GM10248 (cell line): ENCODE results near the gene CDH2.

Source experiments
- CTCF ChIA-PET: fragments of 300-600 bp; sonication (Branson Sonifier 250); formaldehyde crosslinking; extraction: SDS; loops from one replicate; lab custom pipeline; 2021; ENCODE audit warnings: antibody characterized with exemption; lab: Yijun Ruan, JAX
- POLR2A ChIA-PET: fragments of 350-650 bp; sonication (Branson Sonifier 250); formaldehyde crosslinking; extraction: SDS; loops from one replicate; lab custom pipeline; 2020; ENCODE audit warnings: antibody characterized with exemption; lab: Yijun Ruan, JAX
- DNase-seq: peaks from one replicate; pipeline ENCODE4 v3.0.0; 2012; ENCODE audit errors: extremely low spot score
- TF ChIP-seq, protein P1 (sequence below): IDR thresholded peaks from 2 replicates; pipeline ENCODE4 v1.5.1; 2012; ENCODE audit warnings: mild to moderate bottlenecking, low read depth; ENCODE audit errors: extremely low read depth, missing control alignments, control extremely low read depth

CDH2 gene

DNA sequence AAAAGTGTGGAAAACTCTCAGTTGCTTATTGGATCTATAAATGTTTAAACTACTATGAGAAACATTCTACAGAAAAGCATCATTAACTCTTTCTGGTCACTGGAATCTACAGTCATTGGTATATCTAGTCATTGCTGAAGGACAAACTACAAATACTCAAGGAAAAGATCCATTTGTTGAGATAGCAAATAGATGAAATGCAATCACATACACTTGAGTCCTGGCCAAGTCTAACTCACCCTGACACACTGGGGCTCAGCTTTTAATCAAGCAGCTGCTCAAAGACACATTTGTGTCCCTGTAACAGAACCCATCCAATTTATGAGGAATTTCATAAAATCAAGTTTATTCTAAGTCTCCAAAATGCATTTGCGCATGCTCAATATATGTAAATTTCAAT is 68.7 kb downstream of the CDH2 start:
- TF ChIP-seq, protein P1, sequence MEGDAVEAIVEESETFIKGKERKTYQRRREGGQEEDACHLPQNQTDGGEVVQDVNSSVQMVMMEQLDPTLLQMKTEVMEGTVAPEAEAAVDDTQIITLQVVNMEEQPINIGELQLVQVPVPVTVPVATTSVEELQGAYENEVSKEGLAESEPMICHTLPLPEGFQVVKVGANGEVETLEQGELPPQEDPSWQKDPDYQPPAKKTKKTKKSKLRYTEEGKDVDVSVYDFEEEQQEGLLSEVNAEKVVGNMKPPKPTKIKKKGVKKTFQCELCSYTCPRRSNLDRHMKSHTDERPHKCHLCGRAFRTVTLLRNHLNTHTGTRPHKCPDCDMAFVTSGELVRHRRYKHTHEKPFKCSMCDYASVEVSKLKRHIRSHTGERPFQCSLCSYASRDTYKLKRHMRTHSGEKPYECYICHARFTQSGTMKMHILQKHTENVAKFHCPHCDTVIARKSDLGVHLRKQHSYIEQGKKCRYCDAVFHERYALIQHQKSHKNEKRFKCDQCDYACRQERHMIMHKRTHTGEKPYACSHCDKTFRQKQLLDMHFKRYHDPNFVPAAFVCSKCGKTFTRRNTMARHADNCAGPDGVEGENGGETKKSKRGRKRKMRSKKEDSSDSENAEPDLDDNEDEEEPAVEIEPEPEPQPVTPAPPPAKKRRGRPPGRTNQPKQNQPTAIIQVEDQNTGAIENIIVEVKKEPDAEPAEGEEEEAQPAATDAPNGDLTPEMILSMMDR, result no peak
- ChIA-PET CTCF (no interaction called here), POLR2A (no interaction called here)

DNA sequence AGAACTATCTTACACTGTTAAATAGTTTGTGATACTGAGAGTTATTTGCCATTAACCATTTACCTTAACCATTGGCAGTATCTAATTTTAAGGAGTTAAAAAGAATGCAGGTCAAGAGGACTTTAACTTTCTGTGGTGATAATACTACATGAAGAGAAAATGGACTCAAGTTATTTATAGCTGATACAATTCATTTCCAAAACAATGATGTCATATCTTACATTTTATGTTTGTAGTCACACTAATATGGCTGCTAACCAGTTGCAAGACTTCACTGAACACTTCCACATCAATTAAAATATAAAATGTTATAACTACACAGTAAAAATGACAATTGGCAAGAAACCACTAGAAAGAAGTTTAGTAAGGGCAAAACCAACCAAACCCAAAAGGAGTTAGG is 77.7 kb downstream of the CDH2 start:
- DNase-seq, result no peak
- POLR2A ChIA-PET, result no interaction called here
- TF ChIP-seq, protein P1, result no peak
- CTCF ChIA-PET, result no interaction called here

More for the DNA sequence above, 68.7 kb downstream of the CDH2 start:
- no peak for DNase-seq

DNA sequence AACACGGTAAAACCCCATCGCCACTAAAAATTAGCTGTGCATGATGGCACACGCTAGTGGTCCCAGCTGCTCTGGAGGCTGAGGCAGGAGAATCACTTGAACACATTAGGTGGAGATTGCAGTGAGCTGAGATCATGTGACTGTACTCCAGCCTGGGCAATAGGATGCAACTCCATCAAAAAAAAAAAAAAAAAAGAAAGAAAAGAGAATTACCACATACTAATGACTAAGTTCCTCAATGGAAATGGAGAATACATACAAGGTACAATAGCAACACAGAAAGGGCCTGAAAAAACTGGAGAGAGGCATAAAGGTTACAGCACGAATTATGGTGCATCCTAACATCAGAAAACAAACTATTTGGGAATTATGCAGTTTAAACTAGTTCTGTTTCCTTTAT is 81.3 kb downstream of the CDH2 start:
- TF ChIP-seq, protein P1, result no peak
- ChIA-PET POLR2A (no interaction called here), CTCF (no interaction called here)
- DNase-seq, result no peak

DNA sequence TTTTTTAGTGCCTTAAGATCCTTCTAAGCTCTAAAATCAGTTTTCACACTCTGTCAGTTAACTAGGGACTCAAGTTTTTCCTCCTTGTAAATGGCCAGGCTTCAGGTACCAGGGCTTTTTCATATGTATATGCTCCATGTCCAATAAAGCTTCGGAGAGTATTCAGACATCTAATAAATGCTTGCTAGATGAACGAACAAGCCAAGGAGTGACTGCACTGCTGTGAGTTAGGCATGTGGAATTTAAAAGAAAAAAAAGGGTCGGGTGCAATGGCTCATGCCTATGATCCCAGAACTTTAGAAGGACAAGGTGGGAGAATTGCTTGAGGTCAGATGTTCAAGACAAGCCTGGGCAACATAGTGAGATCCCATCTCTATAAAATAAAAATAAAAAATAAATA is 81.9 kb downstream of the CDH2 start:
- DNase-seq, result no peak
- POLR2A ChIA-PET, result no interaction called here
- CTCF ChIA-PET, result no interaction called here
- TF ChIP-seq, protein P1, result no peak

DNA sequence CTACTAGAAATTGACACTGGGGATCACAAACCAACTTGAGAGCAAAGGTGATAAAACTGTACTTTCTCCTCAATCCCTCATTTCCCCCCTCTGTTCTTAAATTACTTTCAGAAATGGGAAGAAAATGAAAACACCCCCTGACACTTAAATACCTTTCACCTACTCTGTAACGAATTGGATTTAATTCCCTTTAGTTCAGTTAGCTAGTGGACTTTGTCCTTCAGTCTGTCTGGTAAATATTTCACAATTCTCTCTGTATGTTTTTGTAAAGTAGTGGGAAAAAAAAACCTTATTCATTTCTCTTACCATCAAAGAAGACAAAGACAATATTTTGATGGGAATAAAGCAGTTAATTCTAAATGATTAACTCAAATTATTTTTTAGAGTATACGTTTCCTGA is 85.7 kb downstream of the CDH2 start:
- POLR2A ChIA-PET, result no interaction called here
- CTCF ChIA-PET, result interaction anchor here (1.6 kb wide), 1 partner anchor 10 kb away, joined by 4 read pairs; no protein-coding TSS in a partner anchor
- TF ChIP-seq, protein P1, result no peak
- no peak for DNase-seq

DNA sequence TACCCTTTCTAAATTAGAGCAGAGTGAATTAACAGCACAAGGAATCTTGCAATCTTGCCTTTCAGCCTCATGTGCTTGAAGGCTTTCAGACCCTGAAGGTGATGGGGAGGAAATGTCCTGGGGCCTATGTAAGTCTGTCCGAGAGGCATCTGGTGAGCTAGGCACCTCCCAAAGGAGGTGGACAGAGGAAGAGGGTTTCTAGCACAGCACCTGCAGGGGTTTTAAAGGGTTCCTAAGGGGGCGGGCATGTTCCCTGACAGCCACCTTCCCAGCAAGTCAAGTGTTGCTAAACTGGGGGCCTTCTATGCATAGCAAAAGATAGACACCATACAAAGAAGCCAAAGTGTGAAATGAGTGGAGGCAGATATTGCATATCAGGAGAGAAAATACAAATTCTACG is 88.5 kb downstream of the CDH2 start:
- ChIA-PET CTCF (no interaction called here), POLR2A (no interaction called here)
- TF ChIP-seq, protein P1, result no peak
- no peak for DNase-seq
